ENCODE data around the gene ATP2C2.

The ATP2C2 gene

DNA sequence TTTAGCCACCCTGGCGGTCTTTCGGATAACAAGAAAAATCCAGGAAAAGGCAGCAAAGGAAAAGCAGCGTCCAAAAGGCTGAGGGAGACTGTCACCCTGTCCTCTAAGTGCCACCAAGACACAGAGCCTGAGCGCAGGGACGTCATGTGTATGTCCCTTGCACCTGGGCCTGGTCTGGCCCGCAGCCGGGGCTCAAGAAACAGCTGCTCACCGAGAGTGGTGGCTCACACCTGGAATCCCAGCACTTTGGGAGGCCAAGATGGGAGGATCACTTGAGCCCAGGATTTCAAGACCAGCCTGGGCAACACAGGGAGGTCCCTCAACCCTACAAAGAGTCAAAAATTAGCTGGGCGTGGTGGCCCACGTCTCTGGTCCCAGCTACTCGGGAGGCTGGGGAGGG, 145.3 kb downstream of the ATP2C2 start:
- DNase-seq (ENCODE audit: low read depth in 2 of 2), result no peak

Data from fibroblast of skin of left quadriceps (primary cell).